KG1 (cell line): ENCODE measurements around the gene RCAN2.

Experiments
- DNase-seq: peaks from one replicate; lab custom pipeline; 2025; lab: John Stamatoyannopoulos, UW

Gene RCAN2

GRCh38 chr6:46215213-46215612 is 276.0 kb downstream of the RCAN2 start:
- no peak for DNase-seq

GRCh38 chr6:46211917-46212316 is 279.3 kb downstream of the RCAN2 start:
- DNase-seq = no peak

GRCh38 chr6:46210294-46210693 is 281.0 kb downstream of the RCAN2 start:
- no peak for DNase-seq

GRCh38 chr6:46208303-46208702 is 282.9 kb downstream of the RCAN2 start:
- no peak for DNase-seq

- DNase-seq = no peak
Measured at GRCh38 chr6:46207174-46207573, 284.1 kb downstream of the RCAN2 start.

- no peak for DNase-seq
Measured at GRCh38 chr6:46204880-46205650, 286.2 kb downstream of the RCAN2 start.

GRCh38 chr6:46203391-46204177 is 287.7 kb downstream of the RCAN2 start:
- no peak for DNase-seq

GRCh38 chr6:46201702-46202101 is 289.5 kb downstream of the RCAN2 start:
- DNase-seq = no peak

GRCh38 chr6:46199387-46199786 is 291.9 kb downstream of the RCAN2 start:
- no peak for DNase-seq

GRCh38 chr6:46191961-46192360 is 299.3 kb downstream of the RCAN2 start:
- no peak for DNase-seq

- DNase-seq = no peak
Measured at GRCh38 chr6:46190889-46191288, 300.4 kb downstream of the RCAN2 start.

- DNase-seq = no peak
Measured at GRCh38 chr6:46189726-46190125, 301.5 kb downstream of the RCAN2 start.

- no peak for DNase-seq
Measured at GRCh38 chr6:46186583-46186982, 304.7 kb downstream of the RCAN2 start.

- DNase-seq = no peak
Measured at GRCh38 chr6:46184114-46184513, 307.1 kb downstream of the RCAN2 start.

- DNase-seq = no peak
Measured at GRCh38 chr6:46175976-46176375, 315.3 kb downstream of the RCAN2 start.

- DNase-seq = no peak
Measured at GRCh38 chr6:46175446-46175845, 315.8 kb downstream of the RCAN2 start.

GRCh38 chr6:46174904-46175303 is 316.3 kb downstream of the RCAN2 start:
- no peak for DNase-seq

- DNase-seq = no peak
Measured at GRCh38 chr6:46172176-46172575, 319.1 kb downstream of the RCAN2 start.
